ENCODE results near the gene PTPRO.

The PTPRO gene

GRCh38 chr12:15528666-15529065 is 206.4 kb downstream of the PTPRO start:
- no peak for DNase-seq

- no peak for DNase-seq
These were observed 208.1 kb downstream of the PTPRO start for GRCh38 chr12:15530361-15530760.

- no peak for DNase-seq
These were observed 210.2 kb downstream of the PTPRO start for GRCh38 chr12:15532364-15532977.

- no peak for DNase-seq
These were observed 212.0 kb downstream of the PTPRO start for GRCh38 chr12:15534322-15534721.

GRCh38 chr12:15534874-15535273 is 212.6 kb downstream of the PTPRO start:
- DNase-seq, result no peak

GRCh38 chr12:15535352-15535781 is 213.1 kb downstream of the PTPRO start:
- DNase-seq, result no peak

- DNase-seq, result no peak
These were observed 214.1 kb downstream of the PTPRO start for GRCh38 chr12:15536446-15536845.

GRCh38 chr12:15538881-15539280 is 216.6 kb downstream of the PTPRO start:
- no peak for DNase-seq

- DNase-seq, result no peak
These were observed 217.7 kb downstream of the PTPRO start for GRCh38 chr12:15540005-15540404.

- DNase-seq, result no peak
These were observed 218.2 kb downstream of the PTPRO start for GRCh38 chr12:15540469-15540872.

GRCh38 chr12:15541996-15542631 is 219.8 kb downstream of the PTPRO start:
- DNase-seq, result no peak

GRCh38 chr12:15543347-15543746 is 221.0 kb downstream of the PTPRO start:
- DNase-seq, result no peak

GRCh38 chr12:15544589-15544988 is 222.3 kb downstream of the PTPRO start:
- DNase-seq, result no peak

GRCh38 chr12:15545334-15545733 is 223.0 kb downstream of the PTPRO start:
- no peak for DNase-seq

GRCh38 chr12:15546102-15546701 is 223.9 kb downstream of the PTPRO start:
- no peak for DNase-seq

- DNase-seq, result no peak
These were observed 224.8 kb downstream of the PTPRO start for GRCh38 chr12:15547063-15547462.

- no peak for DNase-seq
These were observed 225.4 kb downstream of the PTPRO start for GRCh38 chr12:15547691-15548090.

- DNase-seq, result no peak
These were observed 228.5 kb downstream of the PTPRO start for GRCh38 chr12:15550793-15551192.

- DNase-seq, result no peak
These were observed 233.1 kb downstream of the PTPRO start for GRCh38 chr12:15555446-15555845.

- no peak for DNase-seq
These were observed 234.2 kb downstream of the PTPRO start for GRCh38 chr12:15556411-15557102.

GRCh38 chr12:15558915-15559528 is 236.7 kb downstream of the PTPRO start:
- no peak for DNase-seq

GRCh38 chr12:15561396-15561795 is 239.1 kb downstream of the PTPRO start:
- no peak for DNase-seq

GRCh38 chr12:15562263-15562662 is 240.0 kb downstream of the PTPRO start:
- DNase-seq, result no peak

Data from NCI-H2171 (cell line).